NCI-H128 (cell line): ENCODE data around the gene SKIL.
"Not testable (repeated sequence)": the region's sequence is repeated elsewhere in the genome, so short reads cannot be mapped to it uniquely, and the experiment has no call there.

Experiments
- DNase-seq: peaks from one replicate; lab custom pipeline; 2025; ENCODE audit not compliant: unreplicated experiment; lab: John Stamatoyannopoulos, UW

SKIL gene, protein sequence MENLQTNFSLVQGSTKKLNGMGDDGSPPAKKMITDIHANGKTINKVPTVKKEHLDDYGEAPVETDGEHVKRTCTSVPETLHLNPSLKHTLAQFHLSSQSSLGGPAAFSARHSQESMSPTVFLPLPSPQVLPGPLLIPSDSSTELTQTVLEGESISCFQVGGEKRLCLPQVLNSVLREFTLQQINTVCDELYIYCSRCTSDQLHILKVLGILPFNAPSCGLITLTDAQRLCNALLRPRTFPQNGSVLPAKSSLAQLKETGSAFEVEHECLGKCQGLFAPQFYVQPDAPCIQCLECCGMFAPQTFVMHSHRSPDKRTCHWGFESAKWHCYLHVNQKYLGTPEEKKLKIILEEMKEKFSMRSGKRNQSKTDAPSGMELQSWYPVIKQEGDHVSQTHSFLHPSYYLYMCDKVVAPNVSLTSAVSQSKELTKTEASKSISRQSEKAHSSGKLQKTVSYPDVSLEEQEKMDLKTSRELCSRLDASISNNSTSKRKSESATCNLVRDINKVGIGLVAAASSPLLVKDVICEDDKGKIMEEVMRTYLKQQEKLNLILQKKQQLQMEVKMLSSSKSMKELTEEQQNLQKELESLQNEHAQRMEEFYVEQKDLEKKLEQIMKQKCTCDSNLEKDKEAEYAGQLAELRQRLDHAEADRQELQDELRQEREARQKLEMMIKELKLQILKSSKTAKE

DNA sequence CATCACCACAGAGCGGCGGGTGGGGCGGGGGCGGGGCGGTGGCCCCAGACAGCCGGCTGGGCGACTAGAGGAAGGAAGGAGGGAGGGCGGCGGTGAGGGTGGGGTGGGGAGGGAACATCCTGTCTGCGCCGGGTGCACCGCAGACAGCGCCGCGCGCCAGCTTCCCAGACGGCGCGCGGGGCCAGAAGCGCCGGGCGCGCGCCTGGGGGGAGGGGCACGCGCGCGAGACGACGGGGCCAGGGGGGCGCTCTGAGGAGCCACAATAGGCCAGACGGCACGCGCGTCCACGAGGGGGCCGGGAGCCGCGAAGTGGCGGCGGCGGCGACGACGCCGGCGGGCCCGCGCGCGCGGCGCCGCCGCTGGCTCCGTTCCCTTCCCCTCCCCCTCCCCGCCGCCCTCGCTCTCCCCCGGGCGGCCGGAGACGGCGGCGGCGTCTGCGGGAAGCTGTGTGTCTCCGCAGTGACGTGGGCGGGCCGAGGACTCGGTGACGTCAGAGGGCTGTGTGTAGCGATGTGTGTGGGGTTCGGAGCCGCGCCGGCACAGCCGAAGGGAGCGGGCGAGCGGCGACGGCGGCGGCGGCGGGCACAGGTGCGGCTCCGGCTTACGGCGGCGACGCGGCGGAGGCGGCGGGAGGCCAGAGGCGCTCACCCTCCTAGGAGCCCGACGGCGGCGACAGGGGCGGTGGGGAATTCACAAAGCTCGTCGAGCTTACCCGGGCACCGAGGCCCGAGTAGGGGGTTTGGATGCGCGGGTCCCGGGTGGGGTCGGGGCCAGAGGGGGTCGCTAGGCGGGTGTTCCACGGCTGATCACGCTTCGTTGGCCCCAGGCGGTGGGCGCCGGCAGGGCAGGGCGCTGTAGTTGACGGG lies at the start of gene SKIL:
Gene SKIL, plus strand, starts transcription at position 540 of the 866 bp plus-strand sequence. CDS start 2,617 bp downstream, outside the sequence.
- DNase-seq, result peak; percentile 91

DNA sequence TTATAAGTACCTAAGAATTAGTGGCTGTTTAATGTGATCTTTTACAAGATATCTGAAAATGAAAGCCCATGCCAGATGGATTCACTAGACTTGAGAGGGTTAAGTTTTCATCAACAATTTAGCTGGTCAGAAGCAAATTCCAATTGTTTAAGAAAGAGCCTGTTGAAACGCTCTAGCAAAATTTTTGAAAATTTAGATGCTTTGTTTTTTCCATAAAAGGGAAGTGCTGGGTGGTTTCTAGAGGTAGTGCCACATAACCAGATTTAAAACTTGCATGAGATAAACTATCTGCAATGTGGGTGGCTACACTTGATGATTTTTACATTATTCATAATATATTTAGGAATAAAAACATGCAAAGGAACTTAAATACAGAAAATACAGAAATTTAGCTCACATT lies 48.5 kb upstream of the SKIL start:
- DNase-seq, result no peak

DNA sequence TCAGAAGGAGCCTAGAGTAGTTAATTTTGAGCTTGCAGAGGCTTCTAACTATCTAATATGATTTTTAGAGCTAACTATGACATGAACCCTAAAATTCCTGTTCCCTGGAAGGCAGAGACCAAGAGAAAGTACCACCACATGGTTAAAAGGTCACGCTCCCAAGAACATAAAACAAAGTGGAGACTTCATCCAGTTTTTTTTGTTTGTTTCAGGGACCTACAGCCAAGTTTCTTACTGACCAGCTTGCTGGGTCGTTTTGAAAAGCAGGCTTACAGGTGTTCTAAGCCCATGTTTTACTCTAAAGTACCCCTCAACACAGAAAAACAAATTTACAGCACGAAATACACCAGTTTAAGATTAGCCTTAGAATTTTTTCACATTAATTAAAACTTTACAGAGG lies 39.6 kb upstream of the SKIL start:
- DNase-seq, result no peak

DNA sequence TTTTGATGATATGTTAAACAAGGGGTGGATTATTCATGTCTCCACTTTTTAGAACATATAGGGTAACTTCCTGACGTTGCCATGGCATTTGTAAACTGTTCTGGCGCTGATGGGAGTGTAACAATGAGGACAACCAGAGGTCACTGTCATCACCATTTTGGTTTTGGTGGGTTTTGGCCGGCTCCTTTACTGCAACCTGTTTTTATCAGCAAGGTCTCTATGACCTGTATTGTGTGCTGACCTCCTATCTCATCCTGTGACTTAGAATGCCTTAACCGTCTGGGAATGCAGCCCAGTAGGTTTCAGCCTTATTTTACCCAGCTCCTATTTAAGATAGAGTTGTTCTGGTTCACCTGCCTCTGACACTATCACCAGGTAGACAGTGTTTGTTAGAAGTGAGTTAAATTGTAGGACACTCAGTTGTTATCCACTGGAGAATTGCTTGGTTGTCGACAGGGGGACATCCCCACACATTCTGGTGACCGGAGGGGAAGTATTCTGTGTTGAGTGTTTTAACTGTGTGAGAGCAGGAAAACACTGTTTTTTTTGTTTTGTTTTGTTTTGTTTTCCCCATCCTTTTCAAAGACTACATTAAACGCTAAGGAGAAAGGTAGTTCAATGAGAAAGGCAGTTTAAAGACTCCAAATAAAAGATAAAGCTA lies 36.9 kb upstream of the SKIL start:
- no peak for DNase-seq

DNA sequence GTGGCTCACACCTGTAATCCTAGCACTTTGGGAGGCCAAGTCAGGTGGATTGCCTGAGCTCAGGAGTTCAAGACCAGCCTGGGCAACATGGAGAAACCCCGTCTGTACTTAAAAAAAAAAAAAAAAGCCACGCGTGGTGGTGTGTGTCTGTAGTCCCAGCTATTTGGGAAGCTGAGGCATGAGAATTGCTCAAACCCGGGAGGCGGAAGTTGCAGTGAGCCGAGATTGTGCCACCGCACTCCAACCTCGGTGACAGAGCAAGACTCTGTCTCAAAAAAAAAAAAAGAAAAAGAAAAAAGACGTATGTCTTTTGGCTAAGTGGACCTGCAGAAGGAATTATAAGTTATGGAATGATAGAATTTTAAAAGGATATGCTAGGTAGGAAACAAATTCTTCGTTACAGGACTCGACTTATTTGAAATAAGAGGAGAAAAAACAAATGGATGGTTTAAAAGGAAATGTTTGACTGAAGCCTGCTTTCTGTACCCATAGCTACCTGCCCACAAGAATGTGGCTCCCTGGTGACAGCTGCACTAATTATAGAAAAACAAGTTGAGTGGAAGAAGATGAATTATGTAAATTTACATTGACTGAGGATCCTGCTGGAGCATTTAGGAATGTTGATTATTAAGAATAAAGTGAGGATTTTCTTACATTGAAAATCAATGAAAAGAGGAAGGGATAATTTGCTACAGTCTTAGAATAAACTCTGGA lies 36.0 kb upstream of the SKIL start:
- no peak for DNase-seq

DNA sequence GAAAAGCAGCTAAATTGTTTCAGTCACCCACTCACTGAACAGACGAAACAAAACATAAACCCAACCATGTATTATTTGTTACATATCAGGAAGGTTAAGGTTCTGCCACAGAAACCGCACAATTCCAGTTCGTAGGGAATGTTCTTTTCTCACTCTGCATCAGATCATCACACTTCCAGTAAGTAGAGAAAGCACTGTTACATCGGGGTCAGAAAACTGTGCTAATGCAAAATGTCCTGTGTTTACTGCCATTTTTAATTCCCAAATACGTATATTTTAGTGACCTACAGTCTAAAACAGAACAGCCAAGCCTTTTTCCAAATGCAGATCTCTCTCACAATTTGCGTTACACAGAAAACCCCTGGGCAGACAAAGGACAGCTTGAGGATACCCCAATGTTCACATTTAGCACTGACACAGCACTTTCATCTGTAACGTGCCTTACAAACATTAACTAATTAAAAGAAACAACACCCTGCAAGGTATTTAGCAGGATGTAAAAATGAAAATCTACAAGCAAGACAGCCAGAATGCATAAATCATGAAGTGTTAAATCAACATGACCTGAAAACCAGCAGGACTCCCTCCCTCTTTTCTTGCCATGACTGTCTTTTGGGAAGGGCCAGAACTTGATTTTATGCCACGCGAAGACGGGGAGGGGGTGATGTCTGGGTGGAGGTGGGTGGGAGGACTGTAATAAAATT lies 34.8 kb upstream of the SKIL start:
- DNase-seq, result no peak

DNA sequence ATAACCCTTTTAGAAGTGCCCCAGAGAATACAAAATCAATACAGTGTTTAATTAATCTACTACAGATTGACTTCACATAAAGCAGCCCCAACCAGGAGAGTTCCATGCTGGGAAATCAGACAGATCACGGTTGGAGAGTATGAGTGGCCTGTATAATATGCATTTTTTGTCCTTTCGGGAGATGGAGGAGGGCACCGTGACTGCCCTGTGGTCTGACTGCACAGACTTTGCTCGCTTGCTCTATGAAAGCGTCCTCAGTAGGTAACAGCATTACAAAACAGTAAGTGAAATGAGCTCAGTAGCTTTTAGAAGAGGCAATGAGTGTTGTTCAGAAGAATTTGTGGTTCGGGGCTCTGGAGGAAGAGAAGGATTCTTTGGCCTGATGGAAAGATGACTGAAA lies 34.2 kb upstream of the SKIL start:
- DNase-seq, result no peak

DNA sequence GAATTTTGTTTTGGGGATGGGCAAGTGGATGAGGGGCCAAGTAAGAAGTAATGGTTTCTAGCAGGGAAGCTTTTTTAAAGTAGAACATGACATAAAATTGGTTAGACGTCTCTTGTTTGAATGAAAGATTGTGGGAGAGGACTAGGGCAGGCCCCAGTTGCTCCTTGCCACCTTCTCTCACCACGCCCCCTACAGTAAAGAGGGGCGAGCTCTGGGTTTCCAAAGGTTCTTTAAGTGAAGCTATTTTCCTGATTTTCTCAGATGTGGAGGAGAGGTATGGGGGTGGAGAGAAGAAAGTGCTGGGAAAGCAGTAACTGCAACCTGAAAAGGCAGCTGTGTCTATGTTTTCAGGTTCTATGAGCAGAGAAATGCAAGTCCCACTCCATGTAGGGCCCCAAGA lies 32.6 kb upstream of the SKIL start:
- no peak for DNase-seq

DNA sequence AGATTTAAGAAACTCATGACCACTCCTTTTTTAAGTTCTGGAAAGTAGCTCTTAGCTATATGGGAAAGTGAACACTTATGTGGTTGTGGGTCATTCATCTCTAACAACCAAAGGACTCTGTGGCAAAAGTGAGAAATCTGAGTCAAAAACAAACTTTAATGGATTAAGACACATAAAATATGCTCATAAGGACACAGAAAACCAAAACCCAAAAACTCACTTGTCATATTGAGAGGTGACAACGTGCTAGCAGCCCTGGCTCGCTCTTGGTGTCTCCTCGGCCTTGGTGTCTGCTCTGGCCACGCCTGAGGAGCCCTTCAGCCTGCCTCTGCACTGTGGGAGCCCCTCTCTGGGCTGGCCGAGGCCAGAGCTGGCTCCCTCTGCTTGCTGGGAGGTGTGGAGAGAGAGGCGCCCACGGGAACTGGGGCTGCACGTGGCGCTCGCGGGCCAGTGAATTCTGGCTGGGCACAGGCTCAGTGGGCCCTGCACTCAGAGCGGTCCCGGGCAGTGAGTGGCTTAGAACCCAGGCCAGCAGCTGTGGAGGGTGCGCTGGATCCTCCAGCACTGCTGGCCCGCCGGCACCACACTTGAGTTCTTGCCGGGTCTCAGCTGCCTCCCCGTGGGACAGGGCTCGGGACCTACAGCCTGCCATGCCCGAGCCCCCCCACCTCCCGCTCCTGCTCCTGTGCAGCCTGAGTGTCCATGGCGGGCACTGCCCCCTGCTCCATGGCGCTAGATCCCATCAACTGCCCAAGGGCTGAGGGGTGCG lies 30.3 kb upstream of the SKIL start:
- DNase-seq, result no peak

DNA sequence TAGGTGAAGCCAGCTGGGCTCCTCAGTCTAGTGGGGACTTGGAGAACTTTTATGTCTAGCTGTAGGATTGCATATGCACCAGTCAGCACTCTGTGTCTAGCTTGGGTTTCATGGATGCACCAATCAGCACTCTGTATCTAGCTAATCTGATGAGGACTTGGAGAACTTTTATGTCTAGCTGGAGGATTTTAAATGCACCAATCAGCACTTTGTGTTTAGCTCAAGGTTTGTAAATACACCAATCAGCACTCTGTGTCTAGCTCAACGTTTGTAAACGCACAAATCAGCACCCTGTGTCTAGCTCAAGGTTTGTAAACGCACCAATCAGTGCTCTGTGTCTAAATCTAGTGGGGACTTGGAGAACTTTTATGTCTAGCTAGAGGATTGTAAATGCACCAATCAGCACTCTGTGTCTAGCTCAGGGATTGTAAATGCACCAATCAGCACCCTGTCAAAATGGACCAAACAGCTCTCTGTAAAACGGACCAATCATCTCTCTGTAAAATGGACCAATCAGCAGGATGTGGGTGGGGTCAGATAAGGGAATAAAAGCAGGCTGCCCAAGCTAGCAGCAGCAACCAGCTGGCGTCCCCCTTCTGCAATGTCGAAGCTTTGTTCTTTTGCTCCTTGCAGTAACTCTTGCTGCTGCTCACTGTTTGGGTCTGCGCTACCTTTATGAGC lies 29.5 kb upstream of the SKIL start:
- not testable (repeated sequence) for DNase-seq

DNA sequence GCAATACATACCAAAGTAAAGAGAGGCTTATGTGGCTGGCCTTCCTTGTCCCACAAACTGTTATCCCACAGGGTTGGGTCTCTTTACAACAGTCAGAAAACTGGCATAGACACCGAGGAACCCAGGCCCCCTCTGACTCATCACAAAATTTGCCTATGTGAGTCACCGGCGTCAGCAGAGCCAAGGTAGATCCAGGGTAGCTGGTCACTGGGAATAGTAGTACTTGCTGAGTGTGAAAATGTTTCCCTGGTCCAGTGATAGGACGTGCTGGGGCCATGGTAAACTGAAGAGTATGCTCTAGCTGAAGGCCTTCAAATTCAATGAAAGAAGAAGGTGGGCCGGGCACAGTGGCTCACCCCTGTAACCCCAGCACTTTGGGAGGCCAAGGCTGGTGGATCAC lies 27.1 kb upstream of the SKIL start:
- no peak for DNase-seq

DNA sequence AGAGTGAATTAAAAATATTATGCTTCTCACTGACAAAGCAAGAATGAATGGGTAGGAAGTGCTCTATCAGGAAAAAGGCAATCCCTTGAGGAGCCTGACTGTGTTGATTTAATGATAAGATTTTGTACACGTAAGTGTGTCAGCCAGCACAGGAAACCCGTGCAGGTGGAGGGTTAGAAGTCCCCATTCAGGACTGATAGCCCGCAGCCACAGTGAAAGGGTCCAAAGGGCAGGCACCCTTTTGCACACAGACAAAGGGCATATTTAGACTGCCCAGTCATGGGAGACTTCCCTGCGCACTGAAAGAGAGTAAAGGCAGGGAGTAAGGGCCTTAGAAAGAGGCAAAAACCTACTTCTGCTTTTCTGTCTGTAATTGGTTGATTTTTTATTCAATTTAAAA lies 26.4 kb upstream of the SKIL start:
- DNase-seq, result no peak

DNA sequence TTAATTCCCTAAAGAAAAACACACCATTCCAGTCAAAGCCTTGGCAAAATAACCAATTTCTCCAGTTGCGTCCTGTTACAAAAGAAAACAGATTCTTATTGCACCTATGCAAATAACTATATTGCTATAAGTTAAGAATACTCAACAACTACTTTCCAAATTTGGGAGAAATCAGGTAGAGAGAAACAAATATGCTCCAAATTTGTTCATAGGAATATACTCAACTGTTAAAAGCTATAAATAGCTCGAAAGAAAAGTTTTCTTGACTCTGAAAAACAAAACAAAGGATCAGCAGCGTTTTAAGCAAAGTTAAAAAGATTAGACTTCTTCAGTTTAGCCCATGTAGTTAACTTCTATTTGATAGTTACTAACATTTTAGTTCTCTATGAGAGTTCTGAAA lies 20.1 kb upstream of the SKIL start:
- no peak for DNase-seq

DNA sequence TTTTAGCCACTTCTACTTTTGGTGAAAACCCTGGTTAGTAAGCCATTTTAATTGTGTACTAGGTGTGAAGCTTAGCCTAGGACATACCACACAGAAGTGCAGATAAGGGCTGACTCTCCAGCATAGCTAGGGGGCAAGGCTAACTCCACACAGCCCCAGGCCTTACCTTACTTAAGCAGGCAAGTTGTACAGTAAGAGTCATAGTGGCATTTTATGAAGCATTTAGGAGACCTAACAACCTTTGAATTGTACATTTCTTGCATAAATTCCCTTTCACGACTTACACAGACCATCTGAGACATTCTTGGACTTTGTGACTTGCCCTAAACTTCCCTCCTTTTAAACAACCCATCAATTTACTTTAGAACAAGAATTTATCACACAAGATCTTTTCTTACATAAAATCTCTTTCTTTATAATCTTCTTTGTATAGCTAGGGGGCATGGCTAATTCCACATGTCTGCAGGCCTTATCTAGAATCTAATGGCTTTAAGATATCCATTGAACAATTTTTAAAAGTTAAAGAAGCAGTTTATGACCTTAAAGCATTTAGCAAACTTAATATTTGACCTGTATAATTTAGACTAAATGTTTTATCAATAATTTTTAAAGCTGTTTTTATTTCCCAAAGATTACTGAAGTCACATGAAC lies 18.7 kb upstream of the SKIL start:
- no peak for DNase-seq

DNA sequence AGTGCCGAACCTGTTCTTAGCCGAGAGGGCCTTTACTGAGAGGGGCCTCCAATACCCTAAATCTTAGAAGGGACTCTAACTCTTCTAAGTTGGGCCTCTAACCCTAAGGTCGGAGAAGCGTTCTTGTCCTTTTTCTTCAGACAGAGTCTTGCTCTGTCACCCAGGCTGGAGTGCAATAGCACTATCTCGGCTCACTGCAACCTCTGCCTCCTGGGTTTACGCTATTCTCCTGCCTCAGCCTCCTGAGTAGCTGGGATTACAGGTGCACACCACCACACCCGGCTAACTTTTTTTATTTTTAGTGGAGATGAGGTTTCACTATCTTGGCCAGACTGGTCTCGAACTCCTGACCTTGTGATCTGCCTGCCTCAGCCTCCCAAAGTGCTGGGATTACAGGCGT lies 15.2 kb upstream of the SKIL start:
- DNase-seq, result not testable (repeated sequence)

DNA sequence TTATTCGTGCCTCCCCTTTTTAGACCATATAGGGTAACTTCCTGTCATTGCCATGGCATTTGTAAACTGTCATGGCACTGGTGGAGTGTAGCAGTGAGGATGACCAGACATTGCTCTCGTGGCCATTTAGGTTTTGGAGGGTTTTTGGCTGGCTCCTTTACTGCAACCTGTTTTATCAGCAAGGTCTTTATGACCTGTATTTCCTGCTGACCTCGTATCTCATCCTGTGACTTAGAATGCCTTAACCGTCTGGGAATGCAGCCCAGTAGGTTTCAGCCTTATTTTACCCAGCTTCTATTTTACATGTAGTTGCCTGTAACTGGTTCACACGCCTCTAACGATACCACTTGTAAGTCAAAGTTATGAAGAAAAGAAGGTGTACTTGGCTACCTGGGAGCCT lies 13.7 kb upstream of the SKIL start:
- not testable (repeated sequence) for DNase-seq

DNA sequence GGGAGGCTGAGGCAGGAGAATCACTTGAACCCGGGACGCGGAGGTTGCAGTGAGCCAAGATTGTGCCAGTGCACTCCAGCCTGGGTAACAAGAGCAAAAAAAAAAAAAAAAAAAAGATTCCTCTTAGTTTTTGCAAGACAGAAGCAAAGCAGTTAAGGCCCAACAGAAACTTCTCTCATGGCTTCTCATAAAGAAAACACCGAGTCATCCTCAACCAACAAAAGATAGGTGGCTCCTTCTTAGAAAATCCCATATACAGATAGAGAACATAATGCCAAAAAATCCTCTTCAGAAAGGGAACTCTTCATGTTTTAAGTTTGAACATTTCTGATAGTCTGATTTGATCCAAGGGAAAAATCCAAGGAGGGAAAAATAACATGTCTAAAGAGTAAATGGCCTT lies 12.5 kb upstream of the SKIL start:
- DNase-seq, result no peak
